Colonic mucosa (tissue), 4 donors: ENCODE results near the gene BZW2. TPM values are rescaled to one million over a fixed set of nuclear protein-coding genes. Genes with fewer than 3 reads are reported as not detected.

Source experiments
- DNase-seq: peaks from one replicate; pipeline ENCODE4 v3.0.0-alpha.2; 2020
- H3K27ac ChIP-seq: fragments of 200-600 bp; one replicate; pipeline ENCODE4 v1.8.0; 2021
- H3K27me3 ChIP-seq: fragments of 200-600 bp; one replicate; pipeline ENCODE4 v1.8.0; 2021
- H3K36me3 ChIP-seq: fragments of 200-600 bp; one replicate; pipeline ENCODE4 v1.8.0; 2021
- H3K4me1 ChIP-seq: fragments of 200-600 bp; one replicate; pipeline ENCODE4 v1.8.0; 2021; ENCODE audit warnings: mild to moderate bottlenecking
- H3K4me3 ChIP-seq: fragments of 200-600 bp; one replicate; pipeline ENCODE4 v1.8.0; 2021
- H3K9ac ChIP-seq, 2 donors: one replicate each; pipeline ENCODE4 v1.7.0; 2013; ENCODE audit warnings: control low read depth in 2 of 2, low read depth in 2 of 2, low read length in 2 of 2
- H3K9me3 ChIP-seq: fragments of 200-600 bp; one replicate; pipeline ENCODE4 v1.8.0; 2021
- CTCF ChIP-seq: fragments of 200-600 bp; IDR thresholded peaks from one replicate; pipeline ENCODE4 v1.8.0; 2022; ENCODE audit warnings: antibody characterized with exemption, mild to moderate bottlenecking
- intact Hi-C: fragments of 100-400 bp; cut with DNase I; formaldehyde crosslinking; loops from one replicate; pipeline ENCODE4 v1.14.1; 2022
- total RNA-seq, 2 donors: library from RNA; stranded (reverse); fragmentation: NEBNext Ultra II Directional in 1 of 2; extraction: Animal tissue kit (Norgen Biotek cat#: 25700) in 1 of 2; gene quantifications; one replicate each; pipeline ENCODE4 v1.2.1, GENCODE V29; 2021
- donor health status: healthy.
- donor health status: DM: no; HTN: no; CAD: no.
- donor health status: DM: no; HTN: no; CAD: no.

BZW2 gene
- total RNA-seq, 2 donors from 2014 or later, result 56.1 to 73.8 TPM

- no peaks in the 10 kb centered on the region for H3K4me1 ChIP-seq
- no peak overlapping the region for H3K4me3 ChIP-seq
- no peak for DNase-seq
- H3K36me3 ChIP-seq, result no peaks in the 10 kb centered on the region
- no peaks in the 10 kb centered on the region for H3K27me3 ChIP-seq
- H3K27ac ChIP-seq, result peak overlapping the region; percentile 33
- no peaks in the 10 kb centered on the region for H3K9me3 ChIP-seq
- H3K9ac ChIP-seq, result no peak overlapping the region
- no peak for TF ChIP-seq CTCF
- intact Hi-C loops, result no loop called here
Observed at GRCh38 chr7:16719699-16720098, 73.7 kb downstream of the BZW2 start.

- H3K4me3 ChIP-seq, result no peak overlapping the region
- no peak for DNase-seq
Observed at GRCh38 chr7:16721541-16721940, 75.6 kb downstream of the BZW2 start.

GRCh38 chr7:16724344-16724743 lies 78.4 kb downstream of the BZW2 start:
- Histone ChIP-seq H3K4me3 (no peak overlapping the region), H3K9me3 (no peaks in the 10 kb centered on the region), H3K36me3 (no peaks in the 10 kb centered on the region), H3K27me3 (no peaks in the 10 kb centered on the region), H3K4me1 (no peaks in the 10 kb centered on the region), H3K9ac (no peak overlapping the region), H3K27ac (no peak overlapping the region)
- no peak for DNase-seq
- no peak for TF ChIP-seq CTCF
- intact Hi-C loops, result no loop called here

More at GRCh38 chr7:16721541-16721940, 75.6 kb downstream of the BZW2 start:
- Histone ChIP-seq H3K27ac (no peak overlapping the region), H3K36me3 (no peaks in the 10 kb centered on the region), H3K9me3 (no peaks in the 10 kb centered on the region), H3K27me3 (no peaks in the 10 kb centered on the region), H3K4me1 (no peaks in the 10 kb centered on the region), H3K9ac (no peak overlapping the region)
- no peak for TF ChIP-seq CTCF
- intact Hi-C loops, result no loop called here

GRCh38 chr7:16726189-16726588 lies 80.2 kb downstream of the BZW2 start:
- Histone ChIP-seq H3K27me3 (no peaks in the 10 kb centered on the region), H3K27ac (no peak overlapping the region), H3K36me3 (no peaks in the 10 kb centered on the region), H3K9me3 (no peaks in the 10 kb centered on the region), H3K4me3 (no peak overlapping the region), H3K9ac (no peak overlapping the region), H3K4me1 (no peaks in the 10 kb centered on the region)
- intact Hi-C loops, result no loop called here
- TF ChIP-seq CTCF, result no peak
- DNase-seq, result no peak

- no peaks in the 10 kb centered on the region for H3K36me3 ChIP-seq
- DNase-seq, result no peak
- H3K9ac ChIP-seq, result no peak overlapping the region
- TF ChIP-seq CTCF, result no peak
- no peak overlapping the region for H3K4me3 ChIP-seq
- no peaks in the 10 kb centered on the region for H3K9me3 ChIP-seq
- no peak overlapping the region for H3K27ac ChIP-seq
- intact Hi-C loops, result no loop called here
- H3K27me3 ChIP-seq, result no peaks in the 10 kb centered on the region
- no peaks in the 10 kb centered on the region for H3K4me1 ChIP-seq
Observed at GRCh38 chr7:16727736-16728135, 81.8 kb downstream of the BZW2 start.

- Histone ChIP-seq H3K9ac (no peak overlapping the region), H3K36me3 (no peaks in the 10 kb centered on the region), H3K9me3 (no peaks in the 10 kb centered on the region), H3K27ac (no peak overlapping the region), H3K4me3 (no peak overlapping the region), H3K27me3 (no peaks in the 10 kb centered on the region), H3K4me1 (no peaks in the 10 kb centered on the region)
- no peak for TF ChIP-seq CTCF
- no peak for DNase-seq
- intact Hi-C loops, result no loop called here
Observed at GRCh38 chr7:16728811-16729210, 82.8 kb downstream of the BZW2 start.
